Testis (tissue), 2 donors: Measurements from ENCODE around the gene L3MBTL4.

ENCODE experiments used
- CTCF ChIP-seq, 3 experiments: fragments of 450-650 bp in 2 of 3; fragments of 200-600 bp in 1 of 3; sonication (generic) in 1 of 3; IDR thresholded peaks; one replicate each; pipeline ENCODE4 v1.5.1; 2016 to 2019; ENCODE audit warnings: antibody characterized with exemption in 3 of 3, mild to moderate bottlenecking in 2 of 3, moderate library complexity in 1 of 3
- POLR2A ChIP-seq: fragments of 450-650 bp; IDR thresholded peaks from one replicate; pipeline ENCODE4 v1.6.1; 2017; ENCODE audit warnings: antibody characterized with exemption, mild to moderate bottlenecking, moderate library complexity

GRCh38 chr18:6294148-6294784 is 120.4 kb downstream of the L3MBTL4 start:
- TF ChIP-seq CTCF (IDR thresholded peaks at IDR 0.05) (no peak), POLR2A (no peak)
